Breast epithelium (tissue), 4 donors: ENCODE results near the gene KIF4A. TPM values are rescaled to one million over a fixed set of nuclear protein-coding genes. Genes with fewer than 3 reads are reported as not detected.
A peak's percentile ranks its signal among the peaks of the same experiment; 100 is the strongest.

Experiments
- DNase-seq, 2 donors: peaks; one replicate each; pipeline ENCODE4 v3.0.0-alpha.2; 2019; ENCODE audit warnings: low spot score in 2 of 2
- H3K27ac ChIP-seq, 2 donors: fragments of 200-600 bp; sonication (generic) in 1 of 2; one replicate each; pipeline ENCODE4 v1.5.1; 2016 to 2019; ENCODE audit warnings: mild to moderate bottlenecking in 1 of 2
- H3K27me3 ChIP-seq, 2 donors: fragments of 200-600 bp; sonication (generic) in 1 of 2; one replicate each; pipeline versions ENCODE4 v1.5.1 to v1.6.0; 2017 to 2019; ENCODE audit warnings: control low read depth in 1 of 2, mild to moderate bottlenecking in 1 of 2
- H3K36me3 ChIP-seq: fragments of 200-600 bp; one replicate; pipeline ENCODE4 v1.5.1; 2019
- H3K4me1 ChIP-seq, 2 donors: fragments of 200-600 bp; sonication (generic); one replicate each; pipeline ENCODE4 v1.5.1; 2016 to 2019; ENCODE audit warnings: control low read depth in 1 of 2
- H3K4me3 ChIP-seq, 3 donors: fragments of 200-600 bp; sonication (generic); 1 replicate in 2 of 3; 2 replicates in 1 of 3; pipeline ENCODE4 v1.5.1; 2016 to 2019; ENCODE audit warnings: mild to moderate bottlenecking in 3 of 3, moderate library complexity in 2 of 3
- H3K9me3 ChIP-seq, 2 donors: fragments of 200-600 bp; sonication (generic) in 1 of 2; one replicate each; pipeline ENCODE4 v1.5.1; 2016 to 2019; ENCODE audit warnings: control low read depth in 1 of 2
- CTCF ChIP-seq, 3 donors: fragments of 450-650 bp; IDR thresholded peaks; one replicate each; pipeline ENCODE4 v1.5.1; 2016 to 2017; ENCODE audit warnings: antibody characterized with exemption in 3 of 3, mild to moderate bottlenecking in 3 of 3, moderate library complexity in 3 of 3
- POLR2A ChIP-seq: fragments of 450-650 bp; IDR thresholded peaks from one replicate; pipeline ENCODE4 v1.6.1; 2016; ENCODE audit warnings: antibody characterized with exemption, mild to moderate bottlenecking, moderate library complexity
- POLR2AphosphoS5 ChIP-seq, 3 donors: sonication (generic); formaldehyde crosslinking; IDR thresholded peaks; one replicate each; pipeline ENCODE4 v1.6.1; 2017; ENCODE audit warnings: antibody characterized with exemption in 3 of 3
- intact Hi-C: fragments of 100-400 bp; cut with DNase I; formaldehyde crosslinking; loops from one replicate; pipeline ENCODE4 v1.15.1; 2023; ENCODE audit warnings: low total_unique reads
- total RNA-seq, 3 donors: library from RNA; depleted of rRNA; stranded (reverse); fragments of >200 nt; gene quantifications; one replicate each; pipeline ENCODE4 v1.1.0, GENCODE V29; 2016

The KIF4A gene
- total RNA-seq, 3 donors from 2014 or later, result 0.15 to 0.80 (median 0.33) TPM

GRCh38 chrX:70254909-70255308, 35.0 kb upstream of the KIF4A start:
- H3K4me3 ChIP-seq, result no peak overlapping the region
- DNase-seq, result no peak
- H3K27me3 ChIP-seq, result peaks cover 0 to 26% of the 10 kb centered on the region in 2 donors
- no peaks in the 10 kb centered on the region for H3K4me1 ChIP-seq
- intact Hi-C loops, result no loop called here
- H3K36me3 ChIP-seq, result no peaks in the 10 kb centered on the region
- H3K9me3 ChIP-seq, result no peaks in the 10 kb centered on the region
- no peak overlapping the region for H3K27ac ChIP-seq
- TF ChIP-seq CTCF (IDR thresholded peaks at IDR 0.05) (no peak), POLR2AphosphoS5 (IDR thresholded peaks at IDR 0.05) (no peak), POLR2A (no peak)

GRCh38 chrX:70255452-70255851, 34.5 kb upstream of the KIF4A start:
- TF ChIP-seq POLR2A (no peak), POLR2AphosphoS5 (IDR thresholded peaks at IDR 0.05) (no peak), CTCF (IDR thresholded peaks at IDR 0.05) (no peak)
- Histone ChIP-seq H3K9me3 (no peaks in the 10 kb centered on the region), H3K4me3 (no peak overlapping the region), H3K27ac (no peak overlapping the region), H3K36me3 (no peaks in the 10 kb centered on the region), H3K27me3 (peaks cover 0 to 29% of the 10 kb centered on the region in 2 donors), H3K4me1 (no peaks in the 10 kb centered on the region)
- intact Hi-C loops, result no loop called here
- DNase-seq, result no peak

- H3K9me3 ChIP-seq, result no peaks in the 10 kb centered on the region
- H3K4me3 ChIP-seq, result no peak overlapping the region
- no peaks in the 10 kb centered on the region for H3K36me3 ChIP-seq
- no peak for DNase-seq
- intact Hi-C loops, result no loop called here
- H3K4me1 ChIP-seq, result no peaks in the 10 kb centered on the region
- peaks cover 0 to 29% of the 10 kb centered on the region in 2 donors for H3K27me3 ChIP-seq
- TF ChIP-seq CTCF (IDR thresholded peaks at IDR 0.05) (no peak), POLR2AphosphoS5 (IDR thresholded peaks at IDR 0.05) (no peak)
- H3K27ac ChIP-seq, result no peak overlapping the region
Observed at GRCh38 chrX:70257423-70258288, 32.2 kb upstream of the KIF4A start.

- Histone ChIP-seq H3K36me3 (no peaks in the 10 kb centered on the region), H3K9me3 (no peaks in the 10 kb centered on the region), H3K27ac (no peak within 1 kb of the TSS), H3K27me3 (peaks cover 0 to 32% of the 10 kb centered on the region in 2 donors), H3K4me1 (no peaks in the 10 kb centered on the region), H3K4me3 (no peak within 1 kb of the TSS)
- DNase-seq, result no peak
- TF ChIP-seq POLR2AphosphoS5 (IDR thresholded peaks at IDR 0.05) (no peak), POLR2A (no peak), CTCF (IDR thresholded peaks at IDR 0.05) (no peak)
- intact Hi-C loops, result no loop called here
Observed at GRCh38 chrX:70260104-70260503, 29.8 kb upstream of the KIF4A start, which contains the start of gene P2RY4. Gene P2RY4, minus strand, starts transcription at chrX:70260204. Its CDS starts 580 bp downstream, at chrX:70259624.

GRCh38 chrX:70262952-70263567, 26.8 kb upstream of the KIF4A start:
- H3K27me3 ChIP-seq, result peaks cover 0 to 38% of the 10 kb centered on the region in 2 donors
- H3K4me1 ChIP-seq, result no peaks in the 10 kb centered on the region
- TF ChIP-seq POLR2A (no peak), POLR2AphosphoS5 (IDR thresholded peaks at IDR 0.05) (no peak), CTCF (IDR thresholded peaks at IDR 0.05) (peak in 2 of 3 donors; percentile 27 to 37)
- no peaks in the 10 kb centered on the region for H3K36me3 ChIP-seq
- H3K9me3 ChIP-seq, result peaks cover 0 to 6% of the 10 kb centered on the region in 2 donors
- no peak overlapping the region for H3K27ac ChIP-seq
- DNase-seq, result peak; percentile 39 to 53
- no peak overlapping the region for H3K4me3 ChIP-seq
- intact Hi-C loops, result no loop called here
